ENCODE data around the gene INVS.
A peak's percentile ranks its signal among the peaks of the same experiment; 100 is the strongest.

Gene INVS

GRCh38 chr9:100096378-100096916, 2.6 kb upstream of the INVS start:
- Histone ChIP-seq H3K9me3 (replicated peaks; ENCODE audit: insufficient read depth, low read length) (no peaks in the 10 kb centered on the region), H3K4me3 (ENCODE audit: low read length) (no peak overlapping the region), H3K79me2 (ENCODE audit: low read length) (peaks cover 84% of the 10 kb centered on the region), H3K4me2 (ENCODE audit: low read depth, low read length) (peak overlapping the region; percentile 11; the same call in 1 of the 2 replicates), H3F3A (ENCODE audit: insufficient read depth, low read length) (no peaks in the 10 kb centered on the region), H2AFZ (ENCODE audit: low read length) (no peak overlapping the region), H3K9ac (ENCODE audit: low read length) (no peak overlapping the region), H3K9me2 (replicated peaks; ENCODE audit: insufficient read depth, low read length) (no peaks in the 10 kb centered on the region), H3K36me3 (replicated peaks; ENCODE audit: insufficient read depth, low read length) (no peaks in the 10 kb centered on the region), H3K27ac (ENCODE audit: low read length) (no peak overlapping the region), H3K4me1 (ENCODE audit: low read length) (peaks cover 11% of the 10 kb centered on the region; the same call in 1 of the 2 replicates), H3K27me3 (replicated peaks; ENCODE audit: insufficient read depth, low read length) (no peaks in the 10 kb centered on the region), H4K20me1 (ENCODE audit: insufficient read depth, low read length) (no peaks in the 10 kb centered on the region)
- no peak for DNase-seq
- TF ChIP-seq, protein P1, sequence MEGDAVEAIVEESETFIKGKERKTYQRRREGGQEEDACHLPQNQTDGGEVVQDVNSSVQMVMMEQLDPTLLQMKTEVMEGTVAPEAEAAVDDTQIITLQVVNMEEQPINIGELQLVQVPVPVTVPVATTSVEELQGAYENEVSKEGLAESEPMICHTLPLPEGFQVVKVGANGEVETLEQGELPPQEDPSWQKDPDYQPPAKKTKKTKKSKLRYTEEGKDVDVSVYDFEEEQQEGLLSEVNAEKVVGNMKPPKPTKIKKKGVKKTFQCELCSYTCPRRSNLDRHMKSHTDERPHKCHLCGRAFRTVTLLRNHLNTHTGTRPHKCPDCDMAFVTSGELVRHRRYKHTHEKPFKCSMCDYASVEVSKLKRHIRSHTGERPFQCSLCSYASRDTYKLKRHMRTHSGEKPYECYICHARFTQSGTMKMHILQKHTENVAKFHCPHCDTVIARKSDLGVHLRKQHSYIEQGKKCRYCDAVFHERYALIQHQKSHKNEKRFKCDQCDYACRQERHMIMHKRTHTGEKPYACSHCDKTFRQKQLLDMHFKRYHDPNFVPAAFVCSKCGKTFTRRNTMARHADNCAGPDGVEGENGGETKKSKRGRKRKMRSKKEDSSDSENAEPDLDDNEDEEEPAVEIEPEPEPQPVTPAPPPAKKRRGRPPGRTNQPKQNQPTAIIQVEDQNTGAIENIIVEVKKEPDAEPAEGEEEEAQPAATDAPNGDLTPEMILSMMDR (IDR thresholded peaks at IDR 0.05; ENCODE audit: low read length): no peak
- TF ChIP-seq EZH2 (optimal IDR thresholded peaks at IDR 0.05; ENCODE audit: low read depth, low read length) (no peak), EZH2phosphoT487 (IDR thresholded peaks at IDR 0.05; ENCODE audit: low read length) (no peak)

- no peak for DNase-seq
- no peaks in the 10 kb centered on the region for H3F3A ChIP-seq (ENCODE audit: insufficient read depth, low read length)
- H3K4me1 ChIP-seq (ENCODE audit: low read length): peaks cover 11% of the 10 kb centered on the region; the same call in 1 of the 2 replicates
Measured at GRCh38 chr9:100098046-100098886, 777 bp upstream of the INVS start.

GRCh38 chr9:100099722-100100042, 639 bp downstream of the INVS start:
- DNase-seq: no peak
- Histone ChIP-seq H3K79me2 (ENCODE audit: low read length) (peaks cover 52% of the 10 kb centered on the region), H4K20me1 (ENCODE audit: insufficient read depth, low read length) (no peaks in the 10 kb centered on the region), H2AFZ (ENCODE audit: low read length) (peak overlapping the region; percentile 84), H3K36me3 (replicated peaks; ENCODE audit: insufficient read depth, low read length) (no peaks in the 10 kb centered on the region), H3K9me2 (replicated peaks; ENCODE audit: insufficient read depth, low read length) (no peaks in the 10 kb centered on the region), H3K9me3 (replicated peaks; ENCODE audit: insufficient read depth, low read length) (no peaks in the 10 kb centered on the region), H3K27me3 (replicated peaks; ENCODE audit: insufficient read depth, low read length) (no peaks in the 10 kb centered on the region), H3K4me1 (ENCODE audit: low read length) (peaks cover 11% of the 10 kb centered on the region; the same call in 1 of the 2 replicates), H3K27ac (ENCODE audit: low read length) (peak overlapping the region; percentile 38; the same call in 1 of the 2 replicates), H3K4me2 (ENCODE audit: low read depth, low read length) (peak overlapping the region; percentile 60), H3K9ac (ENCODE audit: low read length) (peak overlapping the region; percentile 57), H3F3A (ENCODE audit: insufficient read depth, low read length) (no peaks in the 10 kb centered on the region), H3K4me3 (ENCODE audit: low read length) (peak overlapping the region; percentile 95)
- TF ChIP-seq EZH2 (optimal IDR thresholded peaks at IDR 0.05; ENCODE audit: low read depth, low read length) (no peak), EZH2phosphoT487 (IDR thresholded peaks at IDR 0.05; ENCODE audit: low read length) (no peak)
- TF ChIP-seq, protein P1 (IDR thresholded peaks at IDR 0.05; ENCODE audit: low read length): no peak

More at GRCh38 chr9:100098046-100098886, 777 bp upstream of the INVS start:
- Histone ChIP-seq H3K79me2 (ENCODE audit: low read length) (peaks cover 66% of the 10 kb centered on the region), H3K4me3 (ENCODE audit: low read length) (peak overlapping the region; percentile 95), H3K36me3 (replicated peaks; ENCODE audit: insufficient read depth, low read length) (no peaks in the 10 kb centered on the region), H3K27me3 (replicated peaks; ENCODE audit: insufficient read depth, low read length) (no peaks in the 10 kb centered on the region), H3K9me3 (replicated peaks; ENCODE audit: insufficient read depth, low read length) (no peaks in the 10 kb centered on the region), H2AFZ (ENCODE audit: low read length) (peak overlapping the region; percentile 66), H4K20me1 (ENCODE audit: insufficient read depth, low read length) (no peaks in the 10 kb centered on the region), H3K9me2 (replicated peaks; ENCODE audit: insufficient read depth, low read length) (no peaks in the 10 kb centered on the region), H3K27ac (ENCODE audit: low read length) (peak overlapping the region; percentile 60; the same call in 1 of the 2 replicates), H3K4me2 (ENCODE audit: low read depth, low read length) (peak overlapping the region; percentile 84), H3K9ac (ENCODE audit: low read length) (peak overlapping the region; percentile 82)
- TF ChIP-seq EZH2phosphoT487 (IDR thresholded peaks at IDR 0.05; ENCODE audit: low read length) (no peak), EZH2 (optimal IDR thresholded peaks at IDR 0.05; ENCODE audit: low read depth, low read length) (no peak)
- TF ChIP-seq, protein P1 (IDR thresholded peaks at IDR 0.05; ENCODE audit: low read length): no peak
